GM13977 (cell line): ENCODE results near the gene KLF6.

Source experiments
- DNase-seq: peaks from one replicate; pipeline ENCODE4 v3.0.0; 2012; ENCODE audit warnings: low spot score
- in situ Hi-C: fragments of 300-500 bp; cut with MboI; formaldehyde crosslinking; loops from one replicate; pipeline ENCODE4 v1.12.0; 2022; ENCODE audit warnings: low sequenced_read_pairs, low pct_unique_long_range_greater_than_20kb, mixed read lengths, inconsistent platforms; ENCODE audit not compliant: unreplicated experiment
- TF ChIP-seq, protein P1 (sequence below): IDR thresholded peaks from 2 replicates; pipeline ENCODE4 v1.5.1; 2012; ENCODE audit warnings: mild to moderate bottlenecking, control low read depth; ENCODE audit not compliant: insufficient read depth; ENCODE audit errors: extremely low read depth, missing control alignments

KLF6 gene

DNA sequence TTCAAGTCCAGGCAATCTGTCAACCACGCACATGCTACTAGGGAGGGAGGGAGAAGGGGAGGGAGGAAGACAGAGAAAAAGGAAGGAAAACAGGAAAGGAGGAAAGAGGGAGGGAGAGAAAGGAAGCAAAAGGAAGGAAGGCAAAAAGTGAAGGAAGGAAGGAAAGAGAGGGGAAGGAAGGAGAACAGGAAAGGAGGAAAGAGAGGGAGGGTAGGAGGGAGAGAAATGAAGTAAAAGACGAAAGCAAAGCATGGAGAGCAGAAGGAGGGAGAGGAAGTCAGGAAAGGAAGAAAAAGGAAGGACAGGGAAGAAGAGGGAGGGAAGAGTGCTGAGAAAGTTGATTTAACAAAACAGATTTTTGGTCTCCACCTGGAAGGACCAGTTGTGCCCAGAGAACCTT lies 25.6 kb downstream of the KLF6 start:
- TF ChIP-seq, protein P1, sequence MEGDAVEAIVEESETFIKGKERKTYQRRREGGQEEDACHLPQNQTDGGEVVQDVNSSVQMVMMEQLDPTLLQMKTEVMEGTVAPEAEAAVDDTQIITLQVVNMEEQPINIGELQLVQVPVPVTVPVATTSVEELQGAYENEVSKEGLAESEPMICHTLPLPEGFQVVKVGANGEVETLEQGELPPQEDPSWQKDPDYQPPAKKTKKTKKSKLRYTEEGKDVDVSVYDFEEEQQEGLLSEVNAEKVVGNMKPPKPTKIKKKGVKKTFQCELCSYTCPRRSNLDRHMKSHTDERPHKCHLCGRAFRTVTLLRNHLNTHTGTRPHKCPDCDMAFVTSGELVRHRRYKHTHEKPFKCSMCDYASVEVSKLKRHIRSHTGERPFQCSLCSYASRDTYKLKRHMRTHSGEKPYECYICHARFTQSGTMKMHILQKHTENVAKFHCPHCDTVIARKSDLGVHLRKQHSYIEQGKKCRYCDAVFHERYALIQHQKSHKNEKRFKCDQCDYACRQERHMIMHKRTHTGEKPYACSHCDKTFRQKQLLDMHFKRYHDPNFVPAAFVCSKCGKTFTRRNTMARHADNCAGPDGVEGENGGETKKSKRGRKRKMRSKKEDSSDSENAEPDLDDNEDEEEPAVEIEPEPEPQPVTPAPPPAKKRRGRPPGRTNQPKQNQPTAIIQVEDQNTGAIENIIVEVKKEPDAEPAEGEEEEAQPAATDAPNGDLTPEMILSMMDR, result no peak
- in situ Hi-C loops, result no loop called here
- no peak for DNase-seq

DNA sequence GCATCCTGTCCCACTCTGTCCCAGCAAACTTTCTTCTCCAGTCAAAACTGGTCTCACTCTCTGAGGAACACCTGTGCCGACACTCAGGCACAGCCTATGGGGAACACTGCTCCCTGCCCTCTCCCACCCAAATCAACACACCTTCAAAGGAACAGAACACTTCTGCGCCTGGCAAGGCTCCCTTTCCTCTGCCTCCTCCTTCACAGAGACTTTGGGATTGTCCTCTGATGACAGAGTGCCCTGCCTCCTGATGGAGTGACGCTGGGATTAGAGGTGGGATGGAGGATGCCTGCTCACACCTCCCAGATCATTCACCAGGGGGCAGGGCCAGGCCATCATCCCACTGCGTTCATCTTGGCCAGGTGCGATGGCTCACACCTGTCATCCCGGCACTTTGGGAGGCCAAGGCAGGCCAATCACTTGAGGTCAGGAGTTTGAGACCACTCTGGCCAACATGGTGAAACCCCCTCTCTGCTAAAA lies 26.5 kb downstream of the KLF6 start:
- in situ Hi-C loops, result no loop called here

DNA sequence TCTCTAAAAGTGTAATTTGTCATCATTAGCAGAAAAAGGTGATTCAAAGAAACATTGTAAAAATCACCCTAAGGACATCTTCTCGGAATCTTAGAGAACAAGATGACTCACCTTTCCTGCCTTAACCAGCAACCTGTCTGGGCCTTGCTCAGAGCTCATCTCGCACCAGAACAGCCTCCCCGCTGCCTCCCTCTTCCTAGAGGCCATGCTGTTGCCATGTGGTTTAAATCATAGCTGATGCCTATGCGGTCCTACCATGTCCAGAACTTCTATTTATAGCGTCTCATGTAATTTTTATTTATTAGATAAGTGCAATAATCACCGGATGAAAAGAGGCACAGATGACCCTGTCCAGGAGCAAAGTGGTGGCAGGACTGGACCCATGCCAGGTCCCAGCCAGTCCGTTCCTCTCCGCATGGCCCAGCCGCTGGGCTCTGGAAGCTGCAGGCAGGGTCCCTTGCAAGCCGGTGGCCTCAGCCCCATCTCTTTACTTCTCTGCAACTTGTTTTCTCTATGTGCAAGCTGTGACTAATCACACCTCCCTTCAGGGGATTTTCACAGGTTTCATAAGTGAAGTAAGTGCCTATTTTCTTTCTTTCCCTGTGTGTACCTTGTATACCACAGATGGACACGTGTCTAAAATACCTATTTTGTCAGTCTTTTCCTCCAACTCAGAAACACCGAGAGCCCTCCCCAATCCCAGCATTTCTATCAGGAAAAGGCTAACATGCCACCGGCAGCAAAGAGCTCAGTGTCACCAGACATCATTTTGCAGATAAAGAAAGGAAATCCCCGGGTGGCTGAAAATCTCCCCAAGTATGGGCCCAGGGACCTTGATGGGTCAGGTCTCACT lies 27.1 kb downstream of the KLF6 start:
- peak; percentile 74 for DNase-seq
- in situ Hi-C loops, result no loop called here
- TF ChIP-seq, protein P1, result no peak

More for the DNA sequence above, 26.5 kb downstream of the KLF6 start:
- TF ChIP-seq, protein P1, result no peak
- DNase-seq, result no peak

DNA sequence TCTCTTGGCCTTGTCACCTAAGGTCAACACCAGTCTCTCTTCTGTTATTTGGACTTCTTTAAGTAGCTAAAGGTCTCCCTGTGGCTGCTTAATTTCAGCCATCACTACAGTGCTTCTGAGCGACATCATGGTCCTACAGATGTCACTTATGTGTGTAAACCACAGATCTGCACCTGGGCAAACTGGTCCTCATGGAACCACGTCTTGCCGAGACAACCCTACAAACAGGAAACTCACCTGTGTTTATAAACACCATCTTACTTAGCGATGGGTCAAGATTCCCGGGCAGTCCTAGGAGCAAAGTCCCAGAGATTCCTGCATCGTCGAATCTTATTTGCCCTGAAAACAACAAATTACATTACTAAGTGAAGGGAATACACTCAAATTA lies 27.8 kb downstream of the KLF6 start:
- DNase-seq, result no peak
- TF ChIP-seq, protein P1, result no peak
- in situ Hi-C loops, result no loop called here

DNA sequence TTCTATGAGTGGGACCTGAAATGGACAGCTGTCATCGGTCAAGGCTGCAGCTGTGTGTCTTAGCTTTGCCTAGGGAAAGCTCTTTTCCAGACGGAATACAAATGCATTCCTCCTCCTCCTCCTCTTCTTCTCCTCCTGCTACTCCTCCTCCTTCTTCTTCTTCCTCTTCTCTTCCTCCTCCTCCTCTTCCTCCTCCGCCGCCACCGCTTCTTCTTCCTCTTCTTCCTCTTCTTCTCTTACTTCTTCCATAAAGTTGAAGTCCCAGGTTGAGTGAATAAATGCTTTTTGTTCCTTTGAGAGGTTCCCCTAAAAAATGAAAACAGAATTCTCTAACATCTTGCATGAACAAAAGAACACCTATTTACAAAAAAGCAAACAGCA lies 28.7 kb downstream of the KLF6 start:
- in situ Hi-C loops, result no loop called here
- TF ChIP-seq, protein P1, result no peak
- DNase-seq, result no peak

DNA sequence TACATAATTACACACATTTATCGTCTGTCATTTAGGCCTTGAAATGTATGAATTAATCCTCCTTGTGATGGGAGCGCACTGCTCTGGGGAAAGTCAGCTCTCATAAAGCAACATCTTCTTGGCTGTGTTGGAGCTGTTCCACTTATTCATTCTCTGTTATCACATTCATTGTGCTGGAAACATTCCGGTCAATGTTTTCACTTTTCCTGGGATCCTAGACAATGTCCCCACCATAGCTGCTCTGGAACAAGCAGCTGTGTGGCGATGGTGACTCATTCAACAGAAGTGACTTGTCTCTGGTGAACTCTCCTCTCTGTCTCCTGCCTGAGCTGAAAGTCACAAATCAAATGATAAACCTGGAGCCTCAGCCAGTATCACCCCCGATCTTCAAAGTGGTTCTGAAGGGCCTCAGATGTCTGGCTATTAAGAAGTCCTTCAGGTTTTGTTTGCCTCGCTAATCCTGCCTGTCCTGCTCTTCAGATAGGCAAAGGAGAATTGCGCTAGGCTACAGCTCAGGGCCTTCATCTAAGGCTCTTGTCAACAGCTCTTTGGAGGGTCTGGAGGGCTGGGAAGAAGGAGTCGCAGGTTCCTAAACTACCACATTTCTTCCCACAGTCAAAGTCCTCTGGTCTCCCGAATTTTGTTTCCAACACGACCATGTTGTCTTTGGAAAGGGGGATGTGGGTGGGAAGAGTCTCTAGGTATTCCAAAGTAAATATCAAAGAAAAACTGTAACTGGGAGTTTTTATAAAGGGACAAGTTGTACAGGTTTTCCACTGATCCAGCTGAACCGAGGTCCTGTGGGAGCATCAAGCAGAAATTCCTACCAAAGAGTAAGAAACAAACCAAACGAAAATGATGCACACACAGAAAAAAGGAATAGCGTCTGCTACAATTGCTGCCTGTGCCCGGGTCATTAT lies 29.3 kb downstream of the KLF6 start:
- in situ Hi-C loops, result no loop called here
- no peak for DNase-seq
- TF ChIP-seq, protein P1, result no peak
